ENCODE results near the gene SYNGR2.

SYNGR2 gene

GRCh38 chr17:78163881-78164747 lies 4.3 kb upstream of the SYNGR2 start:
- CTCF ChIA-PET, result interaction anchor here (0.6 to 2.2 kb wide), 2 partner anchors 12 to 51 kb away, joined by 3 to 11 read pairs; no protein-coding TSS in a partner anchor
- no peaks in the 10 kb centered on the region for H3K36me3 ChIP-seq (ENCODE audit: control insufficient read depth in 2 of 2, insufficient read depth in 1 of 2, low read length in 2 of 2)
- POLR2A ChIA-PET, result interaction anchor here (1.3 to 1.6 kb wide), 2 partner anchors 22 to 34 kb away, joined by 3 read pairs; partner anchors contain the start of gene TMC8
- H3K27ac ChIP-seq (ENCODE audit: extremely low read depth, low read depth, low read length), result no peak overlapping the region
- H3K4me1 ChIP-seq (ENCODE audit: control insufficient read depth, insufficient read depth, low read length), result no peaks in the 10 kb centered on the region
- no peak overlapping the region for H3K4me3 ChIP-seq (ENCODE audit: low read depth, low read length)
- TF ChIP-seq HIC1 (tag by site-specific recombination; IDR thresholded peaks at IDR 0.05) (0 out of 2 replicates have a peak, but pooled peaks have one; percentile 35), ZNF24 (tag by site-specific recombination; IDR thresholded peaks at IDR 0.05) (no peak), ZBTB44 (tag by site-specific recombination; IDR thresholded peaks at IDR 0.05) (no peak), ZNF223 (tag by site-specific recombination; IDR thresholded peaks at IDR 0.05) (0 out of 2 replicates have a peak, but pooled peaks have one; percentile 58)
- H3K9me3 ChIP-seq (ENCODE audit: control insufficient read depth, insufficient read depth, low read depth, low read length), result no peaks in the 10 kb centered on the region

- POLR2A ChIA-PET, result interaction anchor here (1.3 to 1.6 kb wide), 2 partner anchors 23 to 35 kb away, joined by 3 read pairs; partner anchors contain the start of gene TMC8
- no peaks in the 10 kb centered on the region for H3K36me3 ChIP-seq (ENCODE audit: control insufficient read depth in 2 of 2, insufficient read depth in 1 of 2, low read length in 2 of 2)
- CTCF ChIA-PET, result interaction anchor here (2.2 kb wide), 1 partner anchor 12 kb away, joined by 11 read pairs; no protein-coding TSS in a partner anchor
- H3K27ac ChIP-seq (ENCODE audit: extremely low read depth, low read depth, low read length), result no peak overlapping the region
- H3K4me1 ChIP-seq (ENCODE audit: control insufficient read depth, insufficient read depth, low read length), result no peaks in the 10 kb centered on the region
- no peak overlapping the region for H3K4me3 ChIP-seq (ENCODE audit: low read depth, low read length)
- no peak for TF ChIP-seq ZFP3 (tag by site-specific recombination; IDR thresholded peaks at IDR 0.05; ENCODE audit: low read depth)
- TF ChIP-seq ZSCAN18 (tag by site-specific recombination; IDR thresholded peaks at IDR 0.05), result no peak
- TF ChIP-seq ZNF48 (tag by site-specific recombination; IDR thresholded peaks at IDR 0.05), result no peak
- no peaks in the 10 kb centered on the region for H3K9me3 ChIP-seq (ENCODE audit: control insufficient read depth, insufficient read depth, low read depth, low read length)
These were observed 3.4 kb upstream of the SYNGR2 start for GRCh38 chr17:78164748-78165607.

- POLR2A ChIA-PET, result interaction anchor here (0.9 kb wide), 1 partner anchor 82 kb away, joined by 3 read pairs; no protein-coding TSS in a partner anchor
- Histone ChIP-seq H3K4me3 (ENCODE audit: low read depth, low read length) (no peak overlapping the region), H3K9me3 (ENCODE audit: control insufficient read depth, insufficient read depth, low read depth, low read length) (no peaks in the 10 kb centered on the region), H3K36me3 (ENCODE audit: control insufficient read depth in 2 of 2, insufficient read depth in 1 of 2, low read length in 2 of 2) (peaks cover 0 to 13% of the 10 kb centered on the region in 2 experiments; a peak in 1 of 3 replicates), H3K4me1 (ENCODE audit: control insufficient read depth, insufficient read depth, low read length) (no peaks in the 10 kb centered on the region), H3K27ac (ENCODE audit: extremely low read depth, low read depth, low read length) (no peak overlapping the region)
- CTCF ChIA-PET, result interaction anchor here (1.0 kb wide), 1 partner anchor 153 kb away, joined by 3 read pairs; no protein-coding TSS in a partner anchor
- no peak for TF ChIP-seq ZNF48 (tag by site-specific recombination; IDR thresholded peaks at IDR 0.05)
- no peak for TF ChIP-seq ZNF449 (tag by site-specific recombination; IDR thresholded peaks at IDR 0.05)
- no peak for TF ChIP-seq KLF7 (tag by site-specific recombination; IDR thresholded peaks at IDR 0.05; ENCODE audit: borderline replicate concordance)
- TF ChIP-seq PRDM1 (tag by site-specific recombination; IDR thresholded peaks at IDR 0.05), result no peak
- TF ChIP-seq ZNF362 (tag by site-specific recombination; IDR thresholded peaks at IDR 0.05), result no peak
- TF ChIP-seq ZNF629 (tag by site-specific recombination; IDR thresholded peaks at IDR 0.05), result no peak
- TF ChIP-seq ZNF561 (tag by site-specific recombination; IDR thresholded peaks at IDR 0.05; ENCODE audit: borderline replicate concordance), result no peak
- TF ChIP-seq OSR2 (tag by site-specific recombination; IDR thresholded peaks at IDR 0.05), result no peak
- TF ChIP-seq RBAK (tag by site-specific recombination; IDR thresholded peaks at IDR 0.05), result no peak
- TF ChIP-seq GLIS1 (tag by site-specific recombination; IDR thresholded peaks at IDR 0.05), result no peak
These were observed 2.0 kb upstream of the SYNGR2 start for GRCh38 chr17:78166416-78166815.

All from HEK293 (cell line).